Fibroblast of villous mesenchyme (primary cell): Measurements from ENCODE around the gene SRRM3. TPM values are rescaled to one million over a fixed set of nuclear protein-coding genes. Genes with fewer than 3 reads are reported as not detected.
"Not testable (repeated sequence)": the region's sequence is repeated elsewhere in the genome, so short reads cannot be mapped to it uniquely, and the experiment has no call there.

Experiments
- DNase-seq: peaks from one replicate; pipeline ENCODE4 v3.0.0-alpha.2; 2010; ENCODE audit warnings: low read depth
- H3K4me3 ChIP-seq: 2 replicates; pipeline ENCODE4 v1.5.1; 2011; ENCODE audit warnings: low read depth, mild to moderate bottlenecking, low read length
- total RNA-seq: library from RNA; depleted of rRNA; stranded (reverse); fragments of >200 nt; gene quantifications from 2 replicates; pipeline ENCODE4 v1.2.3, GENCODE V29; 2012
- TF ChIP-seq, protein P1 (sequence below): IDR thresholded peaks from 2 replicates; pipeline ENCODE4 v1.5.1; 2012; ENCODE audit warnings: low read depth, mild to moderate bottlenecking, low read length; ENCODE audit not compliant: insufficient read depth

The SRRM3 gene
- total RNA-seq, 1 donor: 0.43 TPM

DNA sequence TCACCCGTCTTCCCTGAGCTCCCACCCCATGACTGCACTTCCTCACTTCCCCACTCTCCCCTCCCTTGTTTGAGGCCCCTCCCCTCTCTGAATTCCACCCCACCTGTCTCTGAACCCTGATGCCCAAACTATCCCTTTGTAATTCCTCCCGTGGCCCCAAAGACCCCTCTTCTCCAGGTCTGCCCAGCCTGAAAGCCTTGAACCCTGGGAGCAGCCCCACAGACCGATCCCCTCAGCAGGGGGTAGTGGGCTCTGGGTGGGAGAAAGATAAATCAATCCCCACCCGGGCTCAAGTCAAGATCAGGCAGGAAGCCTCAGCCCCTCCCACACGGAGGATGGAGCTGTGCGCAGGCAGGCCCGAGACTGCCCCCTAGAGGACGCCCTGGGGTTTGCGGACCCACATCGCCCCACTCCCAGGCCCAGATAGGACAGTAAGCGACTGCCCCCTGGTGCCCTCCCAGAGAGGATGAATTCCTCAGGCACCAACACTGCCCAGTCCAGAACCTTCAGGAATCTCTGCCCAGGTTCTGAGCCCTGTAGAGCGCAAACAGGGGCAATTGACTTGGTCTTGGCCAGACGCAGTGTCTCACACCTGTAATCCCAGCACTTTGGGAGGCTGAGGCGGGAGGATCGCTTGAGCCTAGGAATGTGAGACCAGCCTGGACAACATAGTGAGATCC, 112.5 kb downstream of the SRRM3 start:
- no peak overlapping the region for H3K4me3 ChIP-seq
- TF ChIP-seq, protein P1, sequence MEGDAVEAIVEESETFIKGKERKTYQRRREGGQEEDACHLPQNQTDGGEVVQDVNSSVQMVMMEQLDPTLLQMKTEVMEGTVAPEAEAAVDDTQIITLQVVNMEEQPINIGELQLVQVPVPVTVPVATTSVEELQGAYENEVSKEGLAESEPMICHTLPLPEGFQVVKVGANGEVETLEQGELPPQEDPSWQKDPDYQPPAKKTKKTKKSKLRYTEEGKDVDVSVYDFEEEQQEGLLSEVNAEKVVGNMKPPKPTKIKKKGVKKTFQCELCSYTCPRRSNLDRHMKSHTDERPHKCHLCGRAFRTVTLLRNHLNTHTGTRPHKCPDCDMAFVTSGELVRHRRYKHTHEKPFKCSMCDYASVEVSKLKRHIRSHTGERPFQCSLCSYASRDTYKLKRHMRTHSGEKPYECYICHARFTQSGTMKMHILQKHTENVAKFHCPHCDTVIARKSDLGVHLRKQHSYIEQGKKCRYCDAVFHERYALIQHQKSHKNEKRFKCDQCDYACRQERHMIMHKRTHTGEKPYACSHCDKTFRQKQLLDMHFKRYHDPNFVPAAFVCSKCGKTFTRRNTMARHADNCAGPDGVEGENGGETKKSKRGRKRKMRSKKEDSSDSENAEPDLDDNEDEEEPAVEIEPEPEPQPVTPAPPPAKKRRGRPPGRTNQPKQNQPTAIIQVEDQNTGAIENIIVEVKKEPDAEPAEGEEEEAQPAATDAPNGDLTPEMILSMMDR: peak; percentile 100
- DNase-seq: peak; percentile 93

DNA sequence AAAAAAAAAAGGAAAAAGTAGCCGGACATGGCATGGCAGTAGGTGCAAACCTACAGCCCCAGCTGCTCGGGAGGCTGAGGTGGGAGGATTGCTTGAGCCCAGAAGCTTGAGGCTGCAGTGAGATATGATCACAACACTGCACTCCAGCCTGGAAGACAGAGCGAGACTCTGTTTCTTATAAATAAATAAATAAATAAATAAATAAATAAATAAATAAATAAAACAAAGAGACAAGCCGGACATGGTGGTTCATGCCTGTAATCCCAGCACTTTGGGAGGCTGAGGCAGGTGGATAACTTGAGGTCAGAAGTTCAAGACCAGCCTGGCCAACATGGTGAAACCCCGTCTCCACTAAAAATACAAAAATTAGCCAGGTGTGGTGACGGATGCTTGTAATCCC, 113.0 kb downstream of the SRRM3 start:
- DNase-seq, H3K4me3 ChIP-seq: not testable (repeated sequence)

DNA sequence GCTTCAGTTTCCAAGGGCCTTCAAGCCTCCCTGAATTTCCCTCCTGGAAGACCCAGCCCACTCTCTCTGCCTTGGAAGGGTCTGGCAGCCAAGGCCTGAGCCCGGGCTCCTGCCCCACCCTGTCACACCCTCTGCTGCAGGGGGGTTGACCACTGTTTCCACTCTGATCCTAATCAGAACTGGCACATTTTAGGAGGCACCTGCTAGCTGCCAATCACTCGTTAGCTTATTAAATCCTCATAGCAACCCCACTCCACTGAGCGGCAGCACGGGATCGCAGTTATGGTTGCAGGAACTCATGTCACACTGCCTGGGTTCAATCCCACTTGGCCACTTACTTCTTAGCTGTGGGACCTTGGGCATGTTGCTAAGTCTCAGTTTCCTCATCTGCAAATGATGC, 113.7 kb downstream of the SRRM3 start:
- no peak for DNase-seq
- no peak overlapping the region for H3K4me3 ChIP-seq
- TF ChIP-seq, protein P1: no peak

DNA sequence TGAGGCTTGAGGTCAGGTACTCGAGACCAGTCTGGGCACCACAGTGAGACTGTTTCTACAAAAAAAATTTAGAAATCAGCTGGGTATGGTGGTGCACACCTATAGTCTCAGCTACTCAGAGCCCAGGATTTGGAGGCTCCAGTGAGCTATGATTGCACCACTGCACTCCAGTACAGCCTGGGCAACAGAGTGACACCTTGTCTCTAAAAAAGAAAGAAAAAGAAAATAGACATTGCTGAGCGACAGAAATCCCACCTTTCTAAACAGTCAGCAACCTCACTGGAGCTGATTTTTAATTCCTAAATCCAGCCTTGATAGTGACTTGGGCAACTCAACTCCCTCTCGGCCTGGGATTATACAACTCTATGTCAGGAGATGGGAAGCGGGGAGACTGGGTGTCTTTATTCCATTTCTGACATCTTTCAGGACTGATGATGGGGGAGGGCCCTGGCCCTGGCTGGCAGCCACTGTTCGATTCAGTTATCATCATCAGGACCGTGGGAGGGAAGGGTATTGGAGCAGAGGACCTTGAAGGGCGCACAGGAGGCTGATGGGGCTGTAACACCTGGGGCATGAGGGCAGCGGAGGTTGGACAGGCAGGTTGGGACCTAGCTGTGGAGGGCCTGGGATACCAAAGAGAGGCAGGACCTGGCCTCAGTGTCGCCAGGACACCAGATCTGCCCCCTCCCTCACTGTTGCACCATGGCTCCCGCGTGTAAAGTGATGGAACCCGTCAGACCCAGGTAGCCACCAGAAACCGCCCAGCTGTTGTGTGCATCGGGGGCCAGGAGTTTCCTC, 115.5 kb downstream of the SRRM3 start:
- DNase-seq: no peak
- peak overlapping the region; percentile 82 for H3K4me3 ChIP-seq
- TF ChIP-seq, protein P1: no peak

DNA sequence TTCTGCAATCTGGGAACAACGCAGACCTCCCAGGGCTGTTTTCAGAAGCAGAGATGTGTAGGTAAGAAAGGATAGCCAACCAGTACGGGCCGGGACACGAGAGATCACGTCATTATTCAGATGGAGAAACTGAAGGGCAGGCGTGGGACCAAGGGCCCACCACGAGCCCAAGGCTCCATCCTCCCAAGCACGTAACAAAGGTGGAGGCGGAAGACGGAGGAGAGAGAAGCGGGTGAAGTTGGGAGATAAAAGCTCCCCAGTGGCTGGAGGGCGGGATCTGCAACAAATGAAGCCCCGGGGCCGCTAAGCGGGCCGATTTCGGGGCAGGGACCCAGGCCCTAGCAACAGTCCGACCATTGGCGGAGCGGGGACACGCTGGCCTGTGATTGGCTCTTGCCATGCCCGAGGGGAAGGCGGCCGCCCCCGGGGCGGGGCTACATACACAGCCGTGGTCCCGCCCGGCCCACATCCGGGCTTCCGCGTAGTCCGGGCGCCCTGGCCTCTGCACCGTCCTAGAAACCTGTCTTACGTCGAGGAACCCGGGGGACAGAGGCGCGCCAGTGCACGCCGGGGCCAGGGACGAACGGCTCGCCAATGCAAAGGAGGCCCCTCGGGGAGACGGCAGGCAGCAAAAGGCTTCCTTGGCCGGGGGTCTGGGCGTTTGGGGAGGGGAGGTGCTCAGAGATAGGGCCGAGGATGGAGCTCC, 116.2 kb downstream of the SRRM3 start:
- TF ChIP-seq, protein P1: no peak
- H3K4me3 ChIP-seq: peak overlapping the region; percentile 82
- DNase-seq: peak; percentile 97

DNA sequence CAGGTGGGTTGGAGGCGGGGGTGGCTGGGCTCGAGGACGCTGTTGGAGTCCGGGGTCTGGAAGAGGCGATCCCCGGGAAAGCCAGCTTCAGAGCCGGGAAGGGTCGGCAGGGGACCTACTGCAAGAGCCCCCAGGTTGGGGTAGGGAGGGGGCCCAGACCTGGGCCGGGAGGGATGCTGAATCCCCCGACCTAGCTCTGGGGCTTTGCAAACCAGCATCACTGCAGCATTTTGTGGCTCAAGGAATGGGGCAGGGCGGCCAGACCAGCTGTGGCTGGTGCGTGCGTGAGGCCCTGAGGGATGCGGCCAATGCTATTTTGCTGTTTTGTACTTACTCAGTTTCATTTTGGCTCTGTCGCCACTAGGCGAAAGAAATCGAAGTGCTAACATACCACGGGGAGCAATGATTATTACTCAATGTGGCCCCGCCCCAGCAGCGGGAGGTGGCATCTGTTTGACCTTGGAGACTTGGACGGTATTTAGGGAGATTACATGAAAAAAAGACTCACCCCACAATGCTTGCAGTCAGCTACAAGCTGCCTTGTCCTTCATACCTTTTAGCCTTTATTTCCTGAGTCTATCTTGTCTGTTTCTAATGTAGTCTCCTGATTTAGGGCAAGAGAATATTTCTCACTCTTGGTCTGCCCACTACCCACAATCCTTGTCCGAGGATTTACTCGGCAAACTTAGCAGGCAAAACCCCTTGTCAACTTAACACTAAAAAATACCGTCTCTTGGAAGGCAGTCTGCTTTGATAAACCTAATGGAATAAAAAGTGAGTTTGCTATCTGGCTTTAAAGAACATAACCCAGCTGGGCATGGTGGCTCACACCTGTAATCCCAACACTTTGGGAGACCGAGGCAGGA, 117.0 kb downstream of the SRRM3 start:
- peak; percentile 91 for DNase-seq
- TF ChIP-seq, protein P1: peak; percentile 36
- H3K4me3 ChIP-seq: peak overlapping the region; percentile 82
